CD4-positive, alpha-beta memory T cell (primary cell): Measurements from ENCODE around the gene NDUFS3. TPM values are rescaled to one million over a fixed set of nuclear protein-coding genes. Genes with fewer than 3 reads are reported as not detected.

Experiments used
- CTCF ChIA-PET: fragments of 350-600 bp; sonication (Branson Sonifier 250); formaldehyde crosslinking; loops from one replicate; lab custom pipeline; 2021; ENCODE audit warnings: inconsistent platforms; ENCODE audit not compliant: partially characterized antibody; lab: Charles Lee
- POLR2A ChIA-PET: fragments of 350-600 bp; sonication (Branson Sonifier 250); formaldehyde crosslinking; loops from one replicate; lab custom pipeline; 2021; ENCODE audit not compliant: partially characterized antibody; lab: Charles Lee
- DNase-seq, 5 donors: peaks; one replicate each; pipeline versions ENCODE4 v3.0.0 to v3.0.0-alpha.2; 2020 to 2022; ENCODE audit warnings: mixed read lengths in 1 of 5
- H3K27ac ChIP-seq: one replicate; pipeline ENCODE4 v1.7.0; 2013; ENCODE audit warnings: low read depth, low read length
- H3K27me3 ChIP-seq: 2 replicates; pipeline ENCODE4 v1.7.0; 2013; ENCODE audit warnings: mild to moderate bottlenecking, low read length, moderate library complexity; ENCODE audit not compliant: insufficient read depth
- H3K36me3 ChIP-seq: 2 replicates; pipeline ENCODE4 v1.7.0; 2013; ENCODE audit warnings: mild to moderate bottlenecking, low read length, moderate library complexity; ENCODE audit not compliant: insufficient read depth
- H3K4me1 ChIP-seq: 2 replicates; pipeline ENCODE4 v1.7.0; 2013; ENCODE audit warnings: mild to moderate bottlenecking, low read length, moderate library complexity; ENCODE audit not compliant: insufficient read depth
- H3K4me3 ChIP-seq, 2 donors: one replicate each; pipeline ENCODE4 v1.7.0; 2013; ENCODE audit warnings: low read length in 2 of 2, mild to moderate bottlenecking in 1 of 2
- H3K9me3 ChIP-seq, 2 donors: one replicate each; pipeline ENCODE4 v1.7.0; 2013; ENCODE audit warnings: low read length in 2 of 2, control low read depth in 1 of 2; ENCODE audit not compliant: control insufficient read depth in 1 of 2
- H3K27ac Mint-ChIP-seq, 7 donors: one replicate each; pipeline ENCODE4 v1.8.0; 2020 to 2021; ENCODE audit warnings: mixed read lengths in 7 of 7, mild to moderate bottlenecking in 6 of 7, inconsistent platforms in 3 of 7, moderate library complexity in 3 of 7
- H3K27me3 Mint-ChIP-seq, 2 donors: one replicate each; pipeline ENCODE4 v1.8.0; 2020 to 2021; ENCODE audit warnings: mixed read lengths in 2 of 2
- H3K36me3 Mint-ChIP-seq, 2 donors: one replicate each; pipeline ENCODE4 v1.8.0; 2020 to 2021; ENCODE audit warnings: mixed read lengths in 2 of 2, inconsistent platforms in 1 of 2, mild to moderate bottlenecking in 1 of 2
- H3K4me1 Mint-ChIP-seq, 4 donors: one replicate each; pipeline ENCODE4 v1.8.0; 2020 to 2021; ENCODE audit warnings: mixed read lengths in 4 of 4, mild to moderate bottlenecking in 1 of 4
- H3K4me3 Mint-ChIP-seq, 8 donors: one replicate each; pipeline ENCODE4 v1.8.0; 2020 to 2021; ENCODE audit warnings: mixed read lengths in 8 of 8, mild to moderate bottlenecking in 7 of 8, moderate library complexity in 6 of 8, inconsistent platforms in 3 of 8
- H3K9me3 Mint-ChIP-seq, 8 donors: one replicate each; pipeline ENCODE4 v1.8.0; 2020 to 2021; ENCODE audit warnings: mixed read lengths in 8 of 8, mild to moderate bottlenecking in 5 of 8, inconsistent platforms in 3 of 8, moderate library complexity in 1 of 8
- intact Hi-C: fragments of 100-400 bp; cut with micrococcal nuclease; formaldehyde crosslinking; loops from one replicate; pipeline ENCODE4 v1.15.1; 2023
- polyA plus RNA-seq, 2 donors: library from polyadenylated mRNA; unstranded; fragments of 300-500 nt; fragmentation: Illumina TruSeq; gene quantifications; one replicate each; pipeline ENCODE4 v1.2.3, GENCODE V29; 2021
- total RNA-seq, 2 experiments: library from RNA; stranded (reverse); gene quantifications; one replicate each; pipeline ENCODE4 v1.2.3, GENCODE V29; 2021

NDUFS3 gene
- total and polyA plus RNA-seq, 4 experiments from 2014 or later = 70.9 to 118 (median 78.3) TPM

DNA sequence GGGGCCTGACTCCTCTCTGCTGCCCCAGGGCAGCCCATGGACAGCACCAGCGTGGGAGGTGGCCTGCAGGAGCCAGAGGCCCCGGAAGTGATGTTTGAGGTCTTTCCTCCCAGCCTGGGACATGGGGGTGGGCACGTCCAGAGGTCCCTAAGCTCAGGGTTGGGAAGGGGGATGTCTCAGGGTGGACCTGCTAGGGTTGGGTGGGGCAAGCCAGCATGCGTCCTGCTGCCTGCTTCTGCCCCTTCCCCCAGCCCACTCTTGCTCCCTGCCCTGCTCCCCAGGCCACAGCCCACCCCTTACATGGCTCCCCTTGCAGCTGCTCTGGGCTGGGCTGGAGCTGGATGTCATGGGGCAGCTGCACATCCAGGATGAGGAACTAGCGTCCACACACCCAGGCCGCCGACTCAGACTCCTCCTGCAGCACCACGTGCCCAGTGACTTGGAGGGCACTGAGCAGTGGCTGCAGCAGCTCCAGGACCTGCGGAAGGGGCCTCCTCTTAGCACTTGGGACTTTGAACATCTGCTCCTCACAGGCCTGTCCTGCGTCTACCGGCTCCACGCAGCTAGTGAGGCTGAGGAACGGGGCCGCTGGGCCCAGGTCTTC, 9.0 kb downstream of the NDUFS3 start:
- peaks cover 5% of the 10 kb centered on the region for H3K27me3 ChIP-seq
- Mint-ChIP-seq H3K27me3 (peaks cover 0 to 5% of the 10 kb centered on the region in 2 donors), H3K36me3 (peaks cover 14 to 25% of the 10 kb centered on the region in 2 donors), H3K9me3 (no peaks in the 10 kb centered on the region), H3K4me1 (peaks cover 0 to 4% (median 3%) of the 10 kb centered on the region in 4 donors), H3K27ac (peak overlapping the region in 1 of 7 donors; percentile 18), H3K4me3 (no peak overlapping the region)
- intact Hi-C loops = no loop called here
- POLR2A ChIA-PET = interaction anchor here (2.2 kb wide), 1 partner anchor 9 kb away, joined by 5 read pairs; the partner anchor contains the start of genes KBTBD4 and NDUFS3
- H3K9me3 ChIP-seq = no peaks in the 10 kb centered on the region
- CTCF ChIA-PET = no interaction called here
- no peak for DNase-seq
- H3K27ac ChIP-seq = no peak overlapping the region
- peaks cover 16% of the 10 kb centered on the region for H3K36me3 ChIP-seq
- H3K4me1 ChIP-seq = no peaks in the 10 kb centered on the region
- H3K4me3 ChIP-seq = no peak overlapping the region

DNA sequence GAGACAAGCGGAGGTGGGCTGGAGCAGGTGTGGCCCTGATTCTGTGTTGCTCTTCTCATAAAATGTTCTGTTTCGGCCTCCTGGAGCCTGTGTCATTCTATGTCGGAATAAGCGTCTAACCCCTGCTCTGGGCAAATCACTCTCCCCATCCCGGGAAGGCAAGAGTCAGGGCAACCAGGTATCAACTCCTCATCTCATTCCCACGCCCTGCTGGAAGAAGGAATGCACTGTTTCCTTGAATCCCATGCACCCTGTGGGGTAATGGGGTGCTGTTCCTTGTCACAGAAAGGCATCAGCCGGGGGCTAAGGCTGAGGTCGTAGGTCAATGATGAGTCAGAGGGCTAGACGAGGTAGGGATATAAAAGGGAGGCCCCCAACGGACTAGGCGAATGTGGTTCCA, 10.2 kb downstream of the NDUFS3 start:
- no peak overlapping the region for H3K4me3 Mint-ChIP-seq
- H3K4me3 ChIP-seq = no peak overlapping the region
- ChIA-PET CTCF (no interaction called here), POLR2A (no interaction called here)
- no peak overlapping the region for H3K27ac ChIP-seq
- H3K27me3 Mint-ChIP-seq = peaks cover 7 to 13% of the 10 kb centered on the region in 2 donors
- no peaks in the 10 kb centered on the region for H3K9me3 Mint-ChIP-seq
- no peaks in the 10 kb centered on the region for H3K9me3 ChIP-seq
- H3K27me3 ChIP-seq = peaks cover 17% of the 10 kb centered on the region
- peaks cover 5% of the 10 kb centered on the region for H3K4me1 ChIP-seq
- intact Hi-C loops = no loop called here
- H3K36me3 ChIP-seq = peaks cover 4% of the 10 kb centered on the region
- H3K36me3 Mint-ChIP-seq = peaks cover 4 to 12% of the 10 kb centered on the region in 2 donors
- DNase-seq = no peak
- peak overlapping the region in 1 of 7 donors; percentile 32 for H3K27ac Mint-ChIP-seq
- peaks cover 0 to 10% (median 2%) of the 10 kb centered on the region in 4 donors for H3K4me1 Mint-ChIP-seq

DNA sequence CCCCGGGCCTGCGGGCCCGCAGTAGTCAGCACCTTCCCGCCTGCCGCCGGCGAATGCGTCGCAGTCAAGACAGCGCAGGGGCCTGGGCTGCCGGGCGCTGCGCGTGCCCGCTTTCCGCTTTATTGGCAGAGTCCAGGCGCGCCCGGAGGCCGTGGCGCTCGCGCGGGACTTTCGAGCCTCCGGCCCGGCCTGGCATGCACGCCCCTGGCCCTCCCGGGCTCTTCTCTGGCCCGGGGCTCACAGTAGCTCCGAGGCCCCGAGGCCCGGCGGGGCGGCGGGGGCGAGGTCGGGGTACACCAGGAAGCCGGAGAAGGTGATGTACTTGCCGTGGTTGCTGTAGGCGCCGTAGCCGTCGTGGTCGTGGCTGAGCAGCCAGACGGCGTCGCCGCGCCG, 10.7 kb downstream of the NDUFS3 start:
- no peaks in the 10 kb centered on the region for H3K9me3 ChIP-seq
- H3K27ac Mint-ChIP-seq = no peak overlapping the region
- peaks cover 5% of the 10 kb centered on the region for H3K4me1 ChIP-seq
- H3K9me3 Mint-ChIP-seq = no peaks in the 10 kb centered on the region
- no peak overlapping the region for H3K27ac ChIP-seq
- H3K4me3 ChIP-seq = no peak overlapping the region
- intact Hi-C loops = no loop called here
- POLR2A ChIA-PET = no interaction called here
- H3K27me3 ChIP-seq = peaks cover 21% of the 10 kb centered on the region
- peaks cover 9 to 15% of the 10 kb centered on the region in 2 donors for H3K27me3 Mint-ChIP-seq
- CTCF ChIA-PET = no interaction called here
- DNase-seq = no peak
- H3K4me3 Mint-ChIP-seq = no peak overlapping the region
- no peaks in the 10 kb centered on the region for H3K36me3 ChIP-seq
- peaks cover 0 to 8% of the 10 kb centered on the region in 2 donors for H3K36me3 Mint-ChIP-seq
- H3K4me1 Mint-ChIP-seq = peaks cover 0 to 10% (median 2%) of the 10 kb centered on the region in 4 donors

GRCh38 chr11:47589977-47590861, 11.3 kb downstream of the NDUFS3 start:
- Mint-ChIP-seq H3K27me3 (peaks cover 12 to 22% of the 10 kb centered on the region in 2 donors), H3K36me3 (peaks cover 0 to 4% of the 10 kb centered on the region in 2 donors), H3K9me3 (no peaks in the 10 kb centered on the region), H3K4me1 (peaks cover 0 to 10% (median 2%) of the 10 kb centered on the region in 4 donors), H3K27ac (no peak overlapping the region), H3K4me3 (no peak overlapping the region)
- H3K4me3 ChIP-seq = no peak overlapping the region
- peaks cover 25% of the 10 kb centered on the region for H3K27me3 ChIP-seq
- CTCF ChIA-PET = no interaction called here
- POLR2A ChIA-PET = no interaction called here
- peaks cover 5% of the 10 kb centered on the region for H3K4me1 ChIP-seq
- DNase-seq = no peak
- no peak overlapping the region for H3K27ac ChIP-seq
- H3K36me3 ChIP-seq = no peaks in the 10 kb centered on the region
- no peaks in the 10 kb centered on the region for H3K9me3 ChIP-seq
- intact Hi-C loops = no loop called here

- no peak overlapping the region for H3K27ac ChIP-seq
- intact Hi-C loops = no loop called here
- Mint-ChIP-seq H3K27me3 (peaks cover 16 to 28% of the 10 kb centered on the region in 2 donors), H3K9me3 (no peaks in the 10 kb centered on the region), H3K36me3 (no peaks in the 10 kb centered on the region), H3K27ac (no peak overlapping the region), H3K4me1 (peaks cover 0 to 10% (median 2%) of the 10 kb centered on the region in 4 donors), H3K4me3 (no peak overlapping the region)
- H3K36me3 ChIP-seq = no peaks in the 10 kb centered on the region
- CTCF ChIA-PET = no interaction called here
- H3K4me3 ChIP-seq = no peak overlapping the region
- POLR2A ChIA-PET = interaction anchor here (1.6 kb wide), 1 partner anchor 12 kb away, joined by 4 read pairs; the partner anchor contains the start of gene NDUFS3
- peaks cover 5% of the 10 kb centered on the region for H3K4me1 ChIP-seq
- DNase-seq = no peak
- H3K9me3 ChIP-seq = no peaks in the 10 kb centered on the region
- peaks cover 25% of the 10 kb centered on the region for H3K27me3 ChIP-seq
Measured at GRCh38 chr11:47591764-47592163, 12.9 kb downstream of the NDUFS3 start.

GRCh38 chr11:47592251-47592650, 13.4 kb downstream of the NDUFS3 start:
- H3K4me1 ChIP-seq = peaks cover 5% of the 10 kb centered on the region
- H3K27me3 Mint-ChIP-seq = peaks cover 16 to 28% of the 10 kb centered on the region in 2 donors
- H3K27me3 ChIP-seq = peaks cover 25% of the 10 kb centered on the region
- no peak overlapping the region for H3K27ac Mint-ChIP-seq
- intact Hi-C loops = no loop called here
- H3K36me3 ChIP-seq = no peaks in the 10 kb centered on the region
- no peaks in the 10 kb centered on the region for H3K36me3 Mint-ChIP-seq
- no peak overlapping the region for H3K4me3 Mint-ChIP-seq
- no peak for DNase-seq
- no peaks in the 10 kb centered on the region for H3K9me3 Mint-ChIP-seq
- POLR2A ChIA-PET = interaction anchor here (1.6 kb wide), 1 partner anchor 13 kb away, joined by 4 read pairs; the partner anchor contains the start of gene NDUFS3
- peaks cover 0 to 9% (median 2%) of the 10 kb centered on the region in 4 donors for H3K4me1 Mint-ChIP-seq
- no peak overlapping the region for H3K4me3 ChIP-seq
- H3K27ac ChIP-seq = no peak overlapping the region
- no peaks in the 10 kb centered on the region for H3K9me3 ChIP-seq
- CTCF ChIA-PET = no interaction called here

- no peak overlapping the region for H3K4me3 ChIP-seq
- H3K9me3 Mint-ChIP-seq = no peaks in the 10 kb centered on the region
- no peak overlapping the region for H3K4me3 Mint-ChIP-seq
- intact Hi-C loops = no loop called here
- H3K4me1 Mint-ChIP-seq = peaks cover 0 to 7% (median under 1%) of the 10 kb centered on the region in 4 donors
- no peaks in the 10 kb centered on the region for H3K36me3 ChIP-seq
- no peak overlapping the region for H3K27ac Mint-ChIP-seq
- H3K27me3 ChIP-seq = peaks cover 25% of the 10 kb centered on the region
- H3K4me1 ChIP-seq = peaks cover 5% of the 10 kb centered on the region
- no peak for DNase-seq
- ChIA-PET POLR2A (interaction anchor here (1.6 kb wide), 1 partner anchor 14 kb away, joined by 4 read pairs; the partner anchor contains the start of gene NDUFS3), CTCF (no interaction called here)
- no peaks in the 10 kb centered on the region for H3K9me3 ChIP-seq
- H3K27me3 Mint-ChIP-seq = peaks cover 16 to 28% of the 10 kb centered on the region in 2 donors
- no peaks in the 10 kb centered on the region for H3K36me3 Mint-ChIP-seq
- no peak overlapping the region for H3K27ac ChIP-seq
Measured at GRCh38 chr11:47592970-47593369, 14.1 kb downstream of the NDUFS3 start.
